HEK293 (cell line): Measurements from ENCODE around the gene MLLT10.

ENCODE experiments used
- CTCF ChIA-PET: fragments of 350-600 bp; formaldehyde crosslinking; extraction: SDS; loops from one replicate; lab custom pipeline; 2021; ENCODE audit warnings: antibody characterized with exemption; lab: Yijun Ruan, JAX
- POLR2A ChIA-PET: fragments of 300-600 bp; formaldehyde crosslinking; extraction: SDS; loops from one replicate; lab custom pipeline; 2020; ENCODE audit warnings: antibody characterized with exemption, inconsistent platforms; lab: Yijun Ruan, JAX
- H3K27ac ChIP-seq: fragments of 200-500 bp; sonication (Bioruptor generic); 2 replicates; pipeline ENCODE4 v1.5.1; 2014; ENCODE audit warnings: low read depth, low read length, control low read depth, inconsistent platforms; ENCODE audit errors: extremely low read depth
- H3K36me3 ChIP-seq, 2 experiments: fragments of 200-500 bp in 1 of 2; sonication (Bioruptor generic) in 1 of 2; 1 replicate in 1 of 2; 2 replicates in 1 of 2; pipeline ENCODE4 v1.5.1; 2014 to 2017; ENCODE audit warnings: inconsistent platforms in 2 of 2, low read length in 2 of 2; ENCODE audit not compliant: control insufficient read depth in 2 of 2, insufficient read depth in 1 of 2
- H3K4me1 ChIP-seq: fragments of 200-500 bp; sonication (Bioruptor generic); 2 replicates; pipeline ENCODE4 v1.5.1; 2014; ENCODE audit warnings: mild to moderate bottlenecking, low read length, inconsistent platforms; ENCODE audit not compliant: control insufficient read depth, insufficient read depth
- H3K4me3 ChIP-seq: 2 replicates; pipeline ENCODE4 v1.5.1; 2011; ENCODE audit warnings: low read depth, mild to moderate bottlenecking, control low read depth, low read length, moderate library complexity
- H3K9me3 ChIP-seq: fragments of 200-500 bp; sonication (Bioruptor generic); 2 replicates; pipeline ENCODE4 v1.5.1; 2014; ENCODE audit warnings: low read depth, low read length, inconsistent platforms; ENCODE audit not compliant: control insufficient read depth, insufficient read depth
- GFI1B ChIP-seq: fragments of 450-650 bp; formaldehyde crosslinking; IDR thresholded peaks from 2 replicates; pipeline ENCODE4 v1.5.1; 2016; ENCODE audit warnings: missing biosample characterization, missing genetic modification characterization
- HOXC10 ChIP-seq: sonication (generic); formaldehyde crosslinking; IDR thresholded peaks from 2 replicates; pipeline ENCODE4 v1.8.1; 2023; ENCODE audit warnings: mild to moderate bottlenecking, missing genetic modification reagents
- PATZ1 ChIP-seq: fragments of 450-650 bp; formaldehyde crosslinking; IDR thresholded peaks from 2 replicates; pipeline ENCODE4 v1.5.1; 2016; ENCODE audit warnings: missing biosample characterization, missing genetic modification characterization
- SP7 ChIP-seq: fragments of 450-650 bp; formaldehyde crosslinking; IDR thresholded peaks from 2 replicates; pipeline ENCODE4 v1.5.1; 2016; ENCODE audit warnings: missing biosample characterization, missing genetic modification characterization
- TSHZ1 ChIP-seq: fragments of 450-650 bp; formaldehyde crosslinking; IDR thresholded peaks from 2 replicates; pipeline ENCODE4 v1.5.1; 2016; ENCODE audit warnings: missing biosample characterization, missing genetic modification characterization, borderline replicate concordance
- ZBTB1 ChIP-seq: fragments of 450-650 bp; formaldehyde crosslinking; IDR thresholded peaks from 2 replicates; pipeline ENCODE4 v1.5.1; 2016; ENCODE audit warnings: missing biosample characterization, missing genetic modification characterization
- ZBTB17 ChIP-seq: fragments of 450-650 bp; formaldehyde crosslinking; IDR thresholded peaks from 2 replicates; pipeline ENCODE4 v1.5.1; 2016; ENCODE audit warnings: missing biosample characterization, missing genetic modification characterization
- ZBTB20 ChIP-seq: fragments of 450-650 bp; formaldehyde crosslinking; IDR thresholded peaks from 2 replicates; pipeline ENCODE4 v1.5.1; 2016; ENCODE audit warnings: missing biosample characterization, missing genetic modification characterization
- ZBTB26 ChIP-seq: fragments of 450-650 bp; formaldehyde crosslinking; optimal IDR thresholded peaks from 2 replicates; pipeline ENCODE3; 2016; ENCODE audit warnings: missing biosample characterization, mild to moderate bottlenecking, missing genetic modification characterization
- ZFP41 ChIP-seq: fragments of 450-650 bp; formaldehyde crosslinking; IDR thresholded peaks from 2 replicates; pipeline ENCODE4 v1.5.1; 2016; ENCODE audit warnings: missing biosample characterization, missing genetic modification characterization, borderline replicate concordance
- ZNF148 ChIP-seq: fragments of 450-650 bp; formaldehyde crosslinking; IDR thresholded peaks from 2 replicates; pipeline ENCODE4 v1.5.0; 2017; ENCODE audit warnings: missing biosample characterization, missing genetic modification characterization, borderline replicate concordance
- ZNF2 ChIP-seq: fragments of 450-650 bp; formaldehyde crosslinking; IDR thresholded peaks from 2 replicates; pipeline ENCODE4 v1.5.1; 2016; ENCODE audit warnings: missing biosample characterization, missing genetic modification characterization
- ZNF214 ChIP-seq: fragments of 450-650 bp; formaldehyde crosslinking; IDR thresholded peaks from 2 replicates; pipeline ENCODE4 v1.5.1; 2017; ENCODE audit warnings: missing biosample characterization, mild to moderate bottlenecking, missing genetic modification characterization, borderline replicate concordance
- ZNF248 ChIP-seq: fragments of 450-650 bp; formaldehyde crosslinking; IDR thresholded peaks from 2 replicates; pipeline ENCODE4 v1.5.1; 2017; ENCODE audit warnings: missing biosample characterization, missing genetic modification characterization
- ZNF335 ChIP-seq: fragments of 450-650 bp; formaldehyde crosslinking; conservative IDR thresholded peaks from 2 replicates; pipeline ENCODE4 v1.5.1; 2016; ENCODE audit warnings: missing biosample characterization, missing genetic modification characterization
- ZNF362 ChIP-seq: fragments of 450-650 bp; formaldehyde crosslinking; IDR thresholded peaks from 2 replicates; pipeline ENCODE4 v1.5.1; 2016; ENCODE audit warnings: missing biosample characterization, missing genetic modification characterization
- ZNF555 ChIP-seq: fragments of 450-650 bp; formaldehyde crosslinking; conservative IDR thresholded peaks from 2 replicates; pipeline ENCODE4 v1.5.1; 2017; ENCODE audit warnings: missing biosample characterization, mild to moderate bottlenecking, missing genetic modification characterization, inconsistent platforms
- ZNF560 ChIP-seq: fragments of 450-650 bp; formaldehyde crosslinking; IDR thresholded peaks from 2 replicates; pipeline ENCODE4 v1.5.1; 2017; ENCODE audit warnings: missing biosample characterization, missing genetic modification characterization, borderline replicate concordance
- ZNF585B ChIP-seq: fragments of 450-650 bp; formaldehyde crosslinking; IDR thresholded peaks from 2 replicates; pipeline ENCODE4 v1.5.1; 2016; ENCODE audit warnings: missing biosample characterization, missing genetic modification characterization
- ZNF639 ChIP-seq: fragments of 450-650 bp; formaldehyde crosslinking; IDR thresholded peaks from 2 replicates; pipeline ENCODE4 v1.5.1; 2016; ENCODE audit warnings: missing biosample characterization, missing genetic modification characterization
- ZNF658 ChIP-seq: fragments of 450-650 bp; formaldehyde crosslinking; IDR thresholded peaks from 2 replicates; pipeline ENCODE4; 2016; ENCODE audit warnings: missing biosample characterization, missing genetic modification characterization
- ZNF660 ChIP-seq: fragments of 450-650 bp; IDR thresholded peaks from 2 replicates; pipeline ENCODE4 v1.5.1; 2018; ENCODE audit warnings: missing biosample characterization, mild to moderate bottlenecking, missing genetic modification characterization

The MLLT10 gene

GRCh38 chr10:21724687-21725367, 190.8 kb downstream of the MLLT10 start (continued):
- TF ChIP-seq ZBTB26 (tag by site-specific recombination) (no peak), ZNF585B (no peak), HOXC10 (no peak), ZNF658 (no peak), ZNF335 (tag by site-specific recombination) (0 out of 2 replicates have a peak, but pooled peaks have one; percentile 17), ZNF2 (peak; percentile 70), ZFP41 (tag by site-specific recombination) (no peak), TSHZ1 (tag by site-specific recombination) (peak; percentile 85; the same call in 1 of the 2 replicates), ZNF639 (tag by site-specific recombination) (peak; percentile 85), ZBTB20 (no peak), SP7 (peak; percentile 93)

GRCh38 chr10:21726601-21727225, 192.7 kb downstream of the MLLT10 start:
- H3K36me3 ChIP-seq: peaks cover 0 to 4% of the 10 kb centered on the region in 2 experiments; a peak in 2 of 3 replicates
- TF ChIP-seq ZBTB17 (tag by site-specific recombination) (peak; percentile 58; the same call in 1 of the 2 replicates), ZNF560 (tag by site-specific recombination) (no peak), ZNF555 (no peak), ZNF214 (no peak), ZNF660 (tag by site-specific recombination) (no peak), ZNF248 (no peak), ZBTB1 (no peak), GFI1B (no peak), ZNF362 (tag by site-specific recombination) (peak; percentile 86; the same call in 1 of the 2 replicates), ZNF148 (tag by site-specific recombination) (no peak), PATZ1 (no peak)

More at GRCh38 chr10:21726601-21727225, 192.7 kb downstream of the MLLT10 start:
- peaks cover 32% of the 10 kb centered on the region for H3K4me1 ChIP-seq
- POLR2A ChIA-PET: interaction anchor here (0.6 kb wide), 1 partner anchor 208 kb away, joined by 8 read pairs; no protein-coding TSS in a partner anchor
- no peak overlapping the region for H3K4me3 ChIP-seq
- H3K9me3 ChIP-seq: no peaks in the 10 kb centered on the region
- CTCF ChIA-PET: interaction anchor here (0.5 to 1.6 kb wide), 3 partner anchors 134 to 448 kb away, joined by 3 to 4 read pairs (median 4); no protein-coding TSS in a partner anchor
- peak overlapping the region; percentile 33; the same call in 1 of the 2 replicates for H3K27ac ChIP-seq
